RWPE1 (cell line): Measurements from ENCODE around the gene SETDB1.

Source experiments
- CTCF ChIA-PET: fragments of 350-600 bp; sonication (Branson Sonifier 250); formaldehyde crosslinking; extraction: SDS; loops from one replicate; lab custom pipeline; 2021; lab: Yijun Ruan, JAX
- POLR2A ChIA-PET: fragments of 400-600 bp; formaldehyde crosslinking; extraction: SDS; loops from one replicate; lab custom pipeline; 2020; ENCODE audit warnings: antibody characterized with exemption; ENCODE audit not compliant: low non-redundant PET; lab: Yijun Ruan, JAX
- DNase-seq: peaks from one replicate; pipeline ENCODE4 v3.0.0; 2012; ENCODE audit warnings: low spot score
- H3K27ac ChIP-seq: fragments of 450-650 bp; 2 replicates; pipeline ENCODE4 v1.5.1; 2017
- CTCF ChIP-seq: fragments of 450-650 bp; conservative IDR thresholded peaks from 2 replicates; pipeline ENCODE4 v1.5.1; 2017; ENCODE audit warnings: low read depth, mild to moderate bottlenecking

The SETDB1 gene

GRCh38 chr1:150976401-150976821 lies 50.2 kb downstream of the SETDB1 start:
- ChIA-PET POLR2A (interaction anchor here (0.5 kb wide), 1 partner anchor 387 kb away, joined by 4 read pairs; no protein-coding TSS in a partner anchor), CTCF (interaction anchor here (0.7 to 0.9 kb wide), 2 partner anchors 10 to 30 kb away, joined by 3 to 4 read pairs; no protein-coding TSS in a partner anchor)
- H3K27ac ChIP-seq: peak overlapping the region; percentile 91
- no peak for DNase-seq
- no peak for TF ChIP-seq CTCF

GRCh38 chr1:150976879-150977694 lies 50.9 kb downstream of the SETDB1 start:
- ChIA-PET CTCF (interaction anchor here (0.6 to 0.7 kb wide), 3 partner anchors 29 to 187 kb away, joined by 3 to 4 read pairs (median 4); no protein-coding TSS in a partner anchor), POLR2A (interaction anchor here (0.5 kb wide), 1 partner anchor 387 kb away, joined by 4 read pairs; no protein-coding TSS in a partner anchor)
- peak overlapping the region; percentile 91 for H3K27ac ChIP-seq
- TF ChIP-seq CTCF: no peak
- DNase-seq: peak; percentile 84

- TF ChIP-seq CTCF: peak; percentile 99
- POLR2A ChIA-PET: no interaction called here
- H3K27ac ChIP-seq: peak overlapping the region; percentile 91
- CTCF ChIA-PET: interaction anchor here (0.5 to 2.4 kb wide), 5 partner anchors 16 to 134 kb away, joined by 3 to 12 read pairs (median 5); partner anchors contain the start of gene MINDY1
- peak; percentile 89 for DNase-seq
Measured at GRCh38 chr1:150979092-150980056, 53.2 kb downstream of the SETDB1 start.

GRCh38 chr1:150981177-150981804 lies 55.1 kb downstream of the SETDB1 start:
- ChIA-PET CTCF (interaction anchor here (0.6 to 2.8 kb wide), 5 partner anchors 12 to 607 kb away, joined by 3 to 23 read pairs (median 5); partner anchors contain the start of gene MINDY1), POLR2A (interaction anchor here (1.4 kb wide), 1 partner anchor 25 kb away, joined by 7 read pairs; the partner anchor contains the start of gene MINDY1)
- DNase-seq: no peak
- H3K27ac ChIP-seq: peak overlapping the region; percentile 91
- TF ChIP-seq CTCF: no peak

- no peak for TF ChIP-seq CTCF
- ChIA-PET CTCF (interaction anchor here (0.6 to 2.8 kb wide), 3 partner anchors 14 to 608 kb away, joined by 4 to 23 read pairs (median 12); partner anchors contain the start of gene MINDY1), POLR2A (interaction anchor here (1.4 kb wide), 1 partner anchor 25 kb away, joined by 7 read pairs; the partner anchor contains the start of gene MINDY1)
- peak within 1 kb of the TSS; percentile 91 for H3K27ac ChIP-seq
- DNase-seq: no peak
Measured at GRCh38 chr1:150981805-150982712, 55.9 kb downstream of the SETDB1 start, which contains the start of gene ANXA9. Gene ANXA9, plus strand, starts transcription at chr1:150982292. Its CDS starts 814 bp downstream, at chr1:150983106.
